ENCODE measurements around the gene PCED1A. TPM values are rescaled to one million over a fixed set of nuclear protein-coding genes. Genes with fewer than 3 reads are reported as not detected.
A peak's percentile ranks its signal among the peaks of the same experiment; 100 is the strongest.

The PCED1A gene
- total and polyA plus RNA-seq, 9 of the 15 experiments (the other 6 are each of a cell fraction or from before 2014, with no cell fraction given) = 1.5 to 11.5 (median 5.9) TPM

GRCh38 chr20:2872459-2873009 is 32.1 kb upstream of the PCED1A start (continued):
- TF ChIP-seq, protein P1, sequence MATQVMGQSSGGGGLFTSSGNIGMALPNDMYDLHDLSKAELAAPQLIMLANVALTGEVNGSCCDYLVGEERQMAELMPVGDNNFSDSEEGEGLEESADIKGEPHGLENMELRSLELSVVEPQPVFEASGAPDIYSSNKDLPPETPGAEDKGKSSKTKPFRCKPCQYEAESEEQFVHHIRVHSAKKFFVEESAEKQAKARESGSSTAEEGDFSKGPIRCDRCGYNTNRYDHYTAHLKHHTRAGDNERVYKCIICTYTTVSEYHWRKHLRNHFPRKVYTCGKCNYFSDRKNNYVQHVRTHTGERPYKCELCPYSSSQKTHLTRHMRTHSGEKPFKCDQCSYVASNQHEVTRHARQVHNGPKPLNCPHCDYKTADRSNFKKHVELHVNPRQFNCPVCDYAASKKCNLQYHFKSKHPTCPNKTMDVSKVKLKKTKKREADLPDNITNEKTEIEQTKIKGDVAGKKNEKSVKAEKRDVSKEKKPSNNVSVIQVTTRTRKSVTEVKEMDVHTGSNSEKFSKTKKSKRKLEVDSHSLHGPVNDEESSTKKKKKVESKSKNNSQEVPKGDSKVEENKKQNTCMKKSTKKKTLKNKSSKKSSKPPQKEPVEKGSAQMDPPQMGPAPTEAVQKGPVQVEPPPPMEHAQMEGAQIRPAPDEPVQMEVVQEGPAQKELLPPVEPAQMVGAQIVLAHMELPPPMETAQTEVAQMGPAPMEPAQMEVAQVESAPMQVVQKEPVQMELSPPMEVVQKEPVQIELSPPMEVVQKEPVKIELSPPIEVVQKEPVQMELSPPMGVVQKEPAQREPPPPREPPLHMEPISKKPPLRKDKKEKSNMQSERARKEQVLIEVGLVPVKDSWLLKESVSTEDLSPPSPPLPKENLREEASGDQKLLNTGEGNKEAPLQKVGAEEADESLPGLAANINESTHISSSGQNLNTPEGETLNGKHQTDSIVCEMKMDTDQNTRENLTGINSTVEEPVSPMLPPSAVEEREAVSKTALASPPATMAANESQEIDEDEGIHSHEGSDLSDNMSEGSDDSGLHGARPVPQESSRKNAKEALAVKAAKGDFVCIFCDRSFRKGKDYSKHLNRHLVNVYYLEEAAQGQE (IDR thresholded peaks at IDR 0.05; ENCODE audit: borderline replicate concordance) = peak; percentile 58
- TF ChIP-seq, protein P1 (CRISPR knock-in tag; IDR thresholded peaks at IDR 0.05; ENCODE audit: low read depth) = no peak; the same call in 1 of the 2 replicates
- TF ChIP-seq ZNF551 (CRISPR knock-in tag; IDR thresholded peaks at IDR 0.05) (no peak), IRF9 (tag; IDR thresholded peaks at IDR 0.05) (no peak), NR0B1 (IDR thresholded peaks at IDR 0.05; ENCODE audit: partially characterized antibody) (no peak), ZNF707 (CRISPR knock-in tag; conservative IDR thresholded peaks at IDR 0.05) (no peak), ETS1 (conservative IDR thresholded peaks at IDR 0.05; ENCODE audit: control insufficient read depth, low read depth, low read length) (no peak)
- TF ChIP-seq, protein P2, sequence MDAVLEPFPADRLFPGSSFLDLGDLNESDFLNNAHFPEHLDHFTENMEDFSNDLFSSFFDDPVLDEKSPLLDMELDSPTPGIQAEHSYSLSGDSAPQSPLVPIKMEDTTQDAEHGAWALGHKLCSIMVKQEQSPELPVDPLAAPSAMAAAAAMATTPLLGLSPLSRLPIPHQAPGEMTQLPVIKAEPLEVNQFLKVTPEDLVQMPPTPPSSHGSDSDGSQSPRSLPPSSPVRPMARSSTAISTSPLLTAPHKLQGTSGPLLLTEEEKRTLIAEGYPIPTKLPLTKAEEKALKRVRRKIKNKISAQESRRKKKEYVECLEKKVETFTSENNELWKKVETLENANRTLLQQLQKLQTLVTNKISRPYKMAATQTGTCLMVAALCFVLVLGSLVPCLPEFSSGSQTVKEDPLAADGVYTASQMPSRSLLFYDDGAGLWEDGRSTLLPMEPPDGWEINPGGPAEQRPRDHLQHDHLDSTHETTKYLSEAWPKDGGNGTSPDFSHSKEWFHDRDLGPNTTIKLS (IDR thresholded peaks at IDR 0.05; ENCODE audit: borderline replicate concordance, low read depth) = no peak
- TF ChIP-seq, protein P3, sequence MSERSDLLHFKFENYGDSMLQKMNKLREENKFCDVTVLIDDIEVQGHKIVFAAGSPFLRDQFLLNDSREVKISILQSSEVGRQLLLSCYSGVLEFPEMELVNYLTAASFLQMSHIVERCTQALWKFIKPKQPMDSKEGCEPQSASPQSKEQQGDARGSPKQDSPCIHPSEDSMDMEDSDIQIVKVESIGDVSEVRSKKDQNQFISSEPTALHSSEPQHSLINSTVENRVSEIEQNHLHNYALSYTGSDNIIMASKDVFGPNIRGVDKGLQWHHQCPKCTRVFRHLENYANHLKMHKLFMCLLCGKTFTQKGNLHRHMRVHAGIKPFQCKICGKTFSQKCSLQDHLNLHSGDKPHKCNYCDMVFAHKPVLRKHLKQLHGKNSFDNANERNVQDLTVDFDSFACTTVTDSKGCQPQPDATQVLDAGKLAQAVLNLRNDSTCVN (CRISPR knock-in tag; IDR thresholded peaks at IDR 0.05) = no peak
